ENCODE measurements around the gene TNFRSF8. TPM values are rescaled to one million over a fixed set of nuclear protein-coding genes. Genes with fewer than 3 reads are reported as not detected.
A peak's percentile ranks its signal among the peaks of the same experiment; 100 is the strongest.

TNFRSF8 gene
- total and polyA plus RNA-seq, 9 of the 15 experiments (the other 6 are each of a cell fraction or from before 2014, with no cell fraction given): 3.5 to 38.4 (median 17.1) TPM

- in situ Hi-C loops (cut with MboI): no loop called here
- CTCF ChIA-PET (ENCODE audit: low intra/inter-chr PET ratio): no interaction called here
- H2AFZ ChIP-seq (ENCODE audit: low read depth, low read length): no peak overlapping the region
Measured at GRCh38 chr1:12096615-12097014, 33.5 kb downstream of the TNFRSF8 start.

More at GRCh38 chr1:12096615-12097014, 33.5 kb downstream of the TNFRSF8 start:
- 73% methylated on average over 5 of the region's 5 CpGs for WGBS (ENCODE audit: insufficient coverage, low coverage, missing lambda C conversion rate)
- intact Hi-C loops (cut with micrococcal nuclease): no loop called here
- no peaks in the 10 kb centered on the region for H3K9me3 ChIP-seq (replicated peaks; ENCODE audit: control insufficient read depth, insufficient read depth, low read depth, low read length)
- peaks cover 3% of the 10 kb centered on the region; the same call in 2 of the 3 replicates for H3K79me2 ChIP-seq (ENCODE audit: control insufficient read depth, insufficient read depth, low read length)
- POLR2A ChIA-PET: interaction anchor here (0.7 to 1.4 kb wide), 4 partner anchors 9 to 133 kb away, joined by 3 to 7 read pairs (median 4); no protein-coding TSS in a partner anchor
- peaks cover 38% of the 10 kb centered on the region; the same call in 2 of the 3 replicates for H3K36me3 ChIP-seq (ENCODE audit: control insufficient read depth, insufficient read depth, low read length)
- no peaks in the 10 kb centered on the region for H4K20me1 ChIP-seq (replicated peaks; ENCODE audit: control insufficient read depth, insufficient read depth, low read length)
- H3K4me3 ChIP-seq: no peak overlapping the region
- no peak overlapping the region for H3K4me2 ChIP-seq (ENCODE audit: insufficient read depth, low read length)
- ATAC-seq (no peak), FAIRE-seq (no peak), DNase-seq (ENCODE audit: extremely low read depth in 1 of 4, low spot score in 3 of 4) (no peak)
- peak overlapping the region in 1 of 2 experiments; percentile 1; a peak in 1 of 4 replicates for H3K9ac ChIP-seq (ENCODE audit: insufficient read depth in 1 of 2, low read depth in 2 of 2, low read length in 2 of 2)
- H3K27me3 ChIP-seq (ENCODE audit: control insufficient read depth in 2 of 2, insufficient read depth in 2 of 2, low read length in 2 of 2): no peaks in the 10 kb centered on the region
- H3K9me1 ChIP-seq (ENCODE audit: control insufficient read depth, insufficient read depth, low read length): no peaks in the 10 kb centered on the region
- TF ChIP-seq ZNF316 (IDR thresholded peaks at IDR 0.05): peak; percentile 88
- TF ChIP-seq MAFG (tag; conservative IDR thresholded peaks at IDR 0.05): peak; percentile 58
- no peak for TF ChIP-seq HNRNPH1 (optimal IDR thresholded peaks at IDR 0.05; ENCODE audit: low read depth, low read length)
- TF ChIP-seq TCF15 (CRISPR knock-in tag; IDR thresholded peaks at IDR 0.05): no peak
- no peak for TF ChIP-seq TAL1 (IDR thresholded peaks at IDR 0.05)
- no peak for TF ChIP-seq SMARCB1 (IDR thresholded peaks at IDR 0.05; ENCODE audit: insufficient read length, low read depth)
- TF ChIP-seq ARID3A (IDR thresholded peaks at IDR 0.05; ENCODE audit: borderline replicate concordance, low read depth, low read length): no peak
- TF ChIP-seq C11orf30 (IDR thresholded peaks at IDR 0.05; ENCODE audit: low read depth): peak; percentile 78
- TF ChIP-seq MAZ (CRISPR knock-in tag; conservative IDR thresholded peaks at IDR 0.05 in 1 of 2, IDR thresholded peaks at IDR 0.05 in 1 of 2): no peak
- no peak for TF ChIP-seq FOXP4 (CRISPR knock-in tag; IDR thresholded peaks at IDR 0.05; ENCODE audit: borderline replicate concordance)
- TF ChIP-seq NR2C1 (IDR thresholded peaks at IDR 0.05): no peak
- no peak for TF ChIP-seq NR2C1 (tag; IDR thresholded peaks at IDR 0.05)
- peak; percentile 76 for TF ChIP-seq MAFK (IDR thresholded peaks at IDR 0.05; ENCODE audit: low read length)
- no peak for TF ChIP-seq ESRRA (IDR thresholded peaks at IDR 0.05; ENCODE audit: borderline replicate concordance, low read depth)
- no peak for TF ChIP-seq E2F1 (CRISPR knock-in tag; IDR thresholded peaks at IDR 0.05)
- TF ChIP-seq NELFE (IDR thresholded peaks at IDR 0.05; ENCODE audit: insufficient read depth, insufficient read length): no peak
- TF ChIP-seq ZNF445 (CRISPR knock-in tag; IDR thresholded peaks at IDR 0.05; ENCODE audit: low read depth): no peak
- peak; percentile 75 for TF ChIP-seq MAFF (IDR thresholded peaks at IDR 0.05; ENCODE audit: low read length)
- H3K4me1 ChIP-seq (replicated peaks in 1 of 2; ENCODE audit: control insufficient read depth in 2 of 2, insufficient read depth in 2 of 2, low read length in 2 of 2): no peaks in the 10 kb centered on the region
- no peak overlapping the region for H3K27ac ChIP-seq (ENCODE audit: extremely low read depth, low read depth, low read length)
- no TSS peak for BruUV-seq (replicated peaks)
